ENCODE results near the gene TNK1.

Gene TNK1

DNA sequence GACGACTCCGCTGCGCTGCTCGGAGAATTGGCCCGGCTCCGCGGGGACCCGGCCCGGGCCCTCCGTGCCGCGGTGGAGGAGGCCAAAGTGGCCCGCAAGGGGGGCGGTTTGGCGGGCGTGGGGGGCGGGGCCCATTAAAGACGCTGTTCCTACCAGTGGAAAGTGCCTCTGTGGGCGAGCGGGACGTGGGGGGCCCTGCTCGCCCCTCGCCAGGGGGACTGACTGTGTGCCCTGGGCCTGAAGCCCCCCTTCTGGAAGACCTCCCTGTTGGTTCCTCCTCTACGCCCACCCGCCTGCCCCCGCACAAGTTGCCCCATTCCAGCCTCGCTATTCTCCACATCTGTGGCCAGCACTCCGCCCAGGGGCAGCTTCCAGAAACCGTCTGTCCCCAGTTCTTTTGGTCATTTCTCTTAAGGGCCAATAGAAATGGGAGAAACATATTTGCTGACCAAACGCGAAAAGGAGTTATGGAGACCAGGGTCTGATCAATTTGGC lies 56.5 kb downstream of the TNK1 start:
- DNase-seq = no peak

DNA sequence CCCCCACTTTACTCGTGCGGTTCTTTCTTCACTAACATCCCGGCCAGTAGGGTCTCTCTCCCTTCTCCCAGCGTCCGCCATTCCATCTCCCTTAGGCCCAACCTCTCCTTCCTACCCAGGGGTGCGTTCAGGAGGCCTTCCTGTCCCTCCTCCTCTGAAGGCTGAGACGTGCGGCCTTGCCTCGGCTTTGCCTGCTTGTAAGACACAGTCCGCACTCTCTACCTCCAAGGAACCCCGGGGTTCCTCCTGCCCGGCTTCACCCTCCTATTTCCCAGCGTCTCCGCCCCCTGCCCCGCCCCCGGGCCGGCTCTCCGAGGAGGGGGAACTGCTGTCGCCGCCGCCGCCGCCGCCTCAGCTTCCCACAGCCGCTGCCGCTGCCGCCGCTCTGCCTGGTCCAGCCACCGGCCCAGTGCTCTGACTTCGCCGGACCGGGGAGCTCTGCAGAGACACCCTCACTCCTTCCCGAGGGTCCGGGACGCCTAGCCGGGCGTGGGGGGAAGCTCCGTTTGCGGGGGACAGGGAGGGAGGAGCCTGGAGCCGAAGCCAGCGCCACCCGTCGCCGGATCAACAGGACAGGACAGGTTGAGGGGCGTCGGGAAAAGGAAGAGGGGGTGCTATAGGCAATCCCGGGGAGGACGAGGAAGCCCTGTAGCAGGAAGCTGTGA lies 57.2 kb downstream of the TNK1 start:
- DNase-seq = no peak

DNA sequence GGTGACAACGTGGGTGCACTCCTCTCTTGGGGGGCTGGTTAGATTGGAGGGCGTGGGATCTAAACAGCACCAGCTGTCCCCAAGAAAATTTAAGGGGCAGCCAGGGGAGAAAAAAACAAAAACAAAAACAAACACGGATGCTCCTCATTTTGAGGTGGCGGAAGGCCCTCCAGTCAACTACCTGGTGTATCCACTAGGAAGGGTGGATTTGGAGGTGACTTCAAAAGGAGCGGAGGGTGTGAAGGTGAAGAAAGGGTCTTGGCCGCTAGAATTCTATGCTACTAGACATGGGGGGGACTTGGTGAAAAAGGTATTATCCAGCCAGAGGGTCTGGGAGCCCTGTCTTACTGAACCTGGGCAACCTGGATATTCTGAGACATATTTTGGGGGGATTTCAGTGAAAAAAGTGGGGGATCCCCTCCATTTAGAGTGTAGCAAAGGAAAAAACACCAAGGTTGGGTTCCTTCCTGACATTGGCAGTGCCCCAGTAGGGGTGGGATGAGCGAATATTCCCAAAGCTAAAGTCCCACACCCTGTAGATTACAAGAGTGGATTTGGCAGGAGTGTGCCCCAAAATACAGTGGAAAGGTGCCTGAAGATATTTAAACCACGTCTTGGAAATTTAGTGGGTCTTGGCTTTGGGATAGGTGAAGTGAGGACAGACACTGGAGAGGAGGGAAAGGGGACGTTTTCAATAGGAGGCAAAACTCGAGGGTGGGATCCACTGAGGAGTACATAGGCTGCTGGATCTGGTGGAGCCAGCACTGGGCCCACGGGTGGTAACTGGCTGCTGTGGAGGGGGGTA lies 58.0 kb downstream of the TNK1 start:
- no peak for DNase-seq
